Esophagus squamous epithelium (tissue), 5 donors: ENCODE measurements around the gene RUNDC3A. TPM values are rescaled to one million over a fixed set of nuclear protein-coding genes. Genes with fewer than 3 reads are reported as not detected.
"Not testable (repeated sequence)": the region's sequence is repeated elsewhere in the genome, so short reads cannot be mapped to it uniquely, and the experiment has no call there.

Experiments used
- DNase-seq: peaks from one replicate; lab custom pipeline; 2025; lab: John Stamatoyannopoulos, UW
- H3K27ac ChIP-seq, 4 donors: fragments of 200-600 bp; sonication (generic); one replicate each; pipeline ENCODE4 v1.5.1; 2016 to 2019; ENCODE audit warnings: mild to moderate bottlenecking in 1 of 4
- H3K27me3 ChIP-seq, 4 donors: fragments of 200-600 bp; sonication (generic); 1 replicate in 3 of 4; 2 replicates in 1 of 4; pipeline versions ENCODE4 v1.5.1 to v1.6.0; 2017 to 2021; ENCODE audit warnings: antibody characterized with exemption in 1 of 4
- H3K36me3 ChIP-seq, 3 donors: fragments of 200-600 bp; sonication (generic); one replicate each; pipeline ENCODE4 v1.5.1; 2016 to 2019
- H3K4me1 ChIP-seq, 3 donors: fragments of 200-600 bp; sonication (generic); one replicate each; pipeline ENCODE4 v1.5.1; 2017 to 2019
- H3K4me3 ChIP-seq, 4 donors: fragments of 200-600 bp; sonication (generic); 1 replicate in 3 of 4; 2 replicates in 1 of 4; pipeline ENCODE4 v1.5.1; 2016 to 2019; ENCODE audit warnings: mild to moderate bottlenecking in 2 of 4, moderate library complexity in 1 of 4
- H3K9me3 ChIP-seq, 3 donors: fragments of 200-600 bp; sonication (generic); one replicate each; pipeline ENCODE4 v1.5.1; 2016 to 2019
- CTCF ChIP-seq, 6 experiments: fragments of 450-650 bp in 4 of 6; fragments of 200-600 bp in 2 of 6; sonication (generic) in 2 of 6; IDR thresholded peaks; one replicate each; pipeline ENCODE4 v1.5.1; 2016 to 2019; ENCODE audit warnings: antibody characterized with exemption in 6 of 6, mild to moderate bottlenecking in 4 of 6, moderate library complexity in 4 of 6
- POLR2A ChIP-seq, 4 donors: fragments of 450-650 bp; IDR thresholded peaks; one replicate each; pipeline ENCODE4 v1.6.1; 2017; ENCODE audit warnings: antibody characterized with exemption in 4 of 4, mild to moderate bottlenecking in 4 of 4, moderate library complexity in 3 of 4
- WGBS, 2 donors: methylation state at CpG; one replicate each; pipeline ENCODE4 v1.1.5; 2018; 5-methylcytosine and 5-hydroxymethylcytosine counted together
- intact Hi-C: fragments of 100-400 bp; cut with DNase I; formaldehyde crosslinking; loops from one replicate; pipeline ENCODE4 v1.15.0; 2022
- small RNA-seq, 4 donors: library from RNA; depleted of rRNA; stranded (forward); fragments of <200 nt; gene quantifications; one replicate each; pipeline ENCODE3, GENCODE V24; 2016
- total RNA-seq, 4 donors: library from RNA; depleted of rRNA; stranded (reverse); fragments of >200 nt; gene quantifications; one replicate each; pipeline ENCODE4 v1.1.0, GENCODE V29; 2016
- donor health status: DM: yes; HTN: yes; CAD: no.

RUNDC3A gene
- total RNA-seq, 4 donors from 2014 or later: 0.23 to 1.1 (median 0.81) TPM

GRCh38 chr17:44362949-44363612 lies 54.7 kb downstream of the RUNDC3A start:
- Histone ChIP-seq H3K27me3 (peaks cover 0 to 15% (median 0%) of the 10 kb centered on the region in 4 donors), H3K9me3 (no peaks in the 10 kb centered on the region), H3K36me3 (no peaks in the 10 kb centered on the region), H3K27ac (peak overlapping the region in 3 of 4 donors; percentile 45 to 58 (median 48)), H3K4me3 (peak overlapping the region; percentile 64 to 84 (median 72)), H3K4me1 (peaks cover 3 to 53% (median 14%) of the 10 kb centered on the region in 3 donors)
- WGBS, 2 donors: 0% methylated on average over 2 of the region's 45 CpGs; no CpG with 5 or more reads in 1 of the 2 donors
- TF ChIP-seq CTCF (IDR thresholded peaks at IDR 0.05): no peak
- intact Hi-C loops: no loop called here
- no peak for DNase-seq

- H3K9me3 ChIP-seq: no peaks in the 10 kb centered on the region
- H3K27ac ChIP-seq: peak within 1 kb of the TSS in 3 of 4 donors; percentile 45 to 58 (median 48)
- TF ChIP-seq POLR2A (IDR thresholded peaks at IDR 0.05): no peak
- peak; percentile 54 to 79 (median 66) for TF ChIP-seq CTCF (IDR thresholded peaks at IDR 0.05)
- peak within 1 kb of the TSS; percentile 64 to 84 (median 72) for H3K4me3 ChIP-seq
- WGBS, 2 donors: 0 to 4% methylated on average over 1 to 8 of the region's 63 CpGs
- H3K4me1 ChIP-seq: peaks cover 3 to 59% (median 14%) of the 10 kb centered on the region in 3 donors
- no peak for DNase-seq
- intact Hi-C loops: no loop called here
- H3K27me3 ChIP-seq: peaks cover 0 to 18% (median 0%) of the 10 kb centered on the region in 4 donors
- no peaks in the 10 kb centered on the region for H3K36me3 ChIP-seq
Measured at GRCh38 chr17:44363613-44364159, 55.3 kb downstream of the RUNDC3A start, which contains the start of gene FAM171A2. Gene FAM171A2 (minus strand): TSS chr17:44363853. CDS start chr17:44363714, 139 bp downstream.

DNA sequence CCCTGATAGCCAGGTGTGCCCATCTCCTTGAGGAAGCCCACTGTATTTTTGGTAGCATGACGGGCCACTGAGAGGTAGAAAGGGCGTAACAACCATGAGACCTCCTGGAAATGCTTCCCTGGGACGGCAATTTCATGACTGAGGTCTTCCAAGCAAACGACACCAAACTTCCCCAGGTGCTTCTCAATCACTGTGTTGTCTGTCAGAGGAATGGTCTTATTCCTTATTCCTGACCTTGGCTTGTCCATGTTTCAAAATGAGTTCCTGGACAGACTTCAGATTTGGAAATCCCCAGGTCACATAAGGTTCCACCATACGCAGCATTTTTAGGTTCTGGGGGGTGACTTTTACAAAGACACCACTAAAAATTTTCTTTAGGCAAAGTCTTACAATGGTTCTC lies 56.6 kb downstream of the RUNDC3A start:
- H3K4me3 ChIP-seq, DNase-seq, H3K9me3 ChIP-seq, H3K36me3 ChIP-seq, H3K27ac ChIP-seq, intact Hi-C loops: not testable (repeated sequence)
- Histone ChIP-seq H3K4me1 (peaks cover 3 to 59% (median 14%) of the 10 kb centered on the region in 3 donors), H3K27me3 (peaks cover 0 to 31% (median 0%) of the 10 kb centered on the region in 4 donors)
- 86 to 96% methylated on average over 5 of the region's 5 CpGs for WGBS, 2 donors

DNA sequence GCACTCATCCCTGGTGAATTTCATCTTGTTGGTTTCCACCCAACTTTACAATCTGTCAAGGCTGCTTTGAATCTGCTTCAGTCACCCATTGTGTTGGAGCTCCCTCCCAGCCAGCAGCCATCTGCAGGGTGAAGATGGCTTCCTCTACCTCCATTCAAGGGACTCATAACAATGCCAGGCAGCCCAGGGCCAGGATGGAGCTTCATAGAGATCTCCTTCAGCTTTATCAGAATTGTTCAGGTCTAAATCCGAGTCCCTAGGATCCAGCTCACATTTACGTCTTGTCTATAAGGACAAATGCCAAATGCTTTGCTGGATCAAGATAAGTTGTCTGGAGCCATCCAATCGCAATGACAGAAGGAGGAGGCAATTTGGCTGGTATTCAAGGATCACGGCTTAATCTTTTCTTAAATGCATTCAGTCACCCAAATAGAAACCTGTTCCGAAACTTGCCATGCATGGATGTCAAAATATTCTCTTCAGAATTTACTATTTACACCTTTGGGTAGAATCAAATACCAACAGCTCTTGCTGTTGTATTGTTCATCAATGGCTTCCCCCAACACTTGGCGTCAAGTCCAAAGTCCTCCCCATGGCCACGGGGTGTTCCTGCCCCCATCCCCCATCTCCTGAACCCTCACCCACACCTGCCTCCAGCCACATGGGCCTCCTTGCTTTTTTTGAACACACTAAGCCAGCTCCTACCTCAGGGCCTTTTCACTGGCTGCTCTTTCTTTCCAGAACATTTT lies 59.0 kb downstream of the RUNDC3A start:
- Histone ChIP-seq H3K27me3 (peaks cover 0 to 48% (median 0%) of the 10 kb centered on the region in 4 donors), H3K4me3 (no peak overlapping the region), H3K36me3 (no peaks in the 10 kb centered on the region), H3K9me3 (no peaks in the 10 kb centered on the region), H3K4me1 (peaks cover under 1 to 41% (median 14%) of the 10 kb centered on the region in 3 donors), H3K27ac (peak overlapping the region in 3 of 4 donors; percentile 10 to 71 (median 53))
- intact Hi-C loops: no loop called here
- no peak for TF ChIP-seq CTCF (IDR thresholded peaks at IDR 0.05)
- no peak for TF ChIP-seq POLR2A (IDR thresholded peaks at IDR 0.05)
- 40 to 48% methylated on average over 7 of the region's 7 CpGs for WGBS, 2 donors
- no peak for DNase-seq

Small RNA genes lying within 50 kb of the gene (small RNA-seq; reads per million reads assigned to genes)
- 0 reads per million in 4 donors for gene RF00012
- 0 to 0.15 (median 0) reads per million in 4 donors for gene RN7SL507P
- 0.27 to 2.3 (median 0.33) reads per million in 4 donors for gene RNU6-453P

Other genes with a start within 250 kb of the RUNDC3A start
- 10 to 100 TPM; 27.3 to 44.3 (median 36.9) TPM for gene LSM12, start 241.9 kb upstream of the RUNDC3A start, total RNA-seq
- 10 to 100 TPM; 10.3 to 23.3 (median 17.2) TPM for gene G6PC3, start 237.9 kb upstream of the RUNDC3A start, total RNA-seq
- 100 to 1,000 TPM in 1 of 4 donors, 10 to 100 TPM in 3; 31.1 to 135 (median 68.0) TPM for gene HDAC5, start 185.0 kb upstream of the RUNDC3A start, total RNA-seq
- 1 to 10 TPM; 1.9 to 4.7 (median 4.0) TPM for gene HROB, start 166.7 kb upstream of the RUNDC3A start, total RNA-seq
- under 1 TPM in 1 of 4 donors, not detected in 3; 0.11 TPM for gene ASB16, start 137.9 kb upstream of the RUNDC3A start, total RNA-seq
- 10 to 100 TPM; 14.6 to 25.5 (median 21.6) TPM for gene TMUB2, start 121.6 kb upstream of the RUNDC3A start, total RNA-seq
- 10 to 100 TPM; 37.7 to 47.3 (median 44.0) TPM for gene ATXN7L3, start 108.7 kb upstream of the RUNDC3A start, total RNA-seq
- gene UBTF, start 88.9 kb upstream of the RUNDC3A start, total RNA-seq: 10 to 100 TPM; 38.9 to 57.4 (median 51.0) TPM
- not detected for gene SLC4A1, start 40.5 kb upstream of the RUNDC3A start, total RNA-seq
- 100 to 1,000 TPM in 2 of 4 donors, 10 to 100 TPM in 2; 93.2 to 148 (median 107) TPM for gene SLC25A39, start 16.2 kb downstream of the RUNDC3A start, total RNA-seq
- 1,000 to 10,000 TPM in 1 of 4 donors, 100 to 1,000 TPM in 3; 428 to 1,204 (median 642) TPM for gene GRN, start 36.7 kb downstream of the RUNDC3A start, total RNA-seq
- 10 to 100 TPM in 1 of 4 donors, 1 to 10 TPM in 2, under 1 TPM in 1; 0.35 to 17.4 (median 3.2) TPM for gene FAM171A2, start 55.3 kb downstream of the RUNDC3A start, total RNA-seq
- gene ITGA2B, start 81.0 kb downstream of the RUNDC3A start, total RNA-seq: under 1 TPM in 3 of 4 donors, not detected in 1; 0.26 to 0.76 (median 0.70) TPM
- gene GPATCH8, start 194.8 kb downstream of the RUNDC3A start, total RNA-seq: 10 to 100 TPM; 15.3 to 35.5 (median 24.9) TPM
- gene FZD2, start 248.9 kb downstream of the RUNDC3A start, total RNA-seq: 1 to 10 TPM in 2 of 4 donors, under 1 TPM in 1, not detected in 1; 0.26 to 1.5 (median 1.3) TPM